ENCODE data around the gene SCT.

Gene SCT

DNA sequence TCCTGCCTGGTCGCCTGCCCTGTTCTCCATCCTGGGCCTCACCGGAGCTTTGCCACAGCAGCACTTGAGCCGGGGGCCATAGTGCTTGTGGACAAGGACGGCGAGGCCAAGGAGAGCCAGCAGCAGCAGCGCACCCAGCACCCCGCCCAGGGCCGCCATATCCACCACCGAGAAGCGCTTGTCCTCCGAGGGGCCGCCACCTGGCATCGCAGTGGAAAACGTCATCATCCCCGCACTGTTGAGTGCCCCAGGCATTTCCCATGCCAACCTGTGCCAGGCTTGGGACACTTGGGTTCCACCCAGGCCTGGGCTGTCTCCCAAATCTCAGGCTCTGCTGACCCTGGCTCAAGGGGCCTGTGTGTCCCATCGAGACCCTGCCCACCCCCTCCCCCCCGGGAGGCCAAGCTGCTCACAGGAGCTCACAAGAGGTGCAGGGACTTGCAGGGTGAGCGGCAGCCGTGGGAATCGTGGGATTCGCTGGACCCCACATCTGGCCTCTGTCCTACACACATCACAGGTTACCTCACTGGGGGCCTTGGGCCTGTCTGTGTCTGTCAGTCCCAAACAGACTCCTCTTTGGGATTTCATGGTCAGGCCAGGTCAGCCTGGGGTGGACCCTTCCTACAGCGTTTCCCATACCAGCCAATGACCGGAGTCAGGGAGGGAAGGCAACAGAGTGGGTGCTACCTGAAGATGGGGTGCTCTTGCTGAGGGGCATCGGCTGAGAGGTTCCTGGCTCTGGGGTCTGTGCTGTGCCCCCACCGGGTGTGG lies 8.9 kb downstream of the SCT start:
- peaks cover 32% of the 10 kb centered on the region for H3K79me1 ChIP-seq (replicated peaks; ENCODE audit: low read length, poor library complexity, severe bottlenecking)
- no peak overlapping the region for H4K8ac ChIP-seq (ENCODE audit: low read length)
- no peak overlapping the region for H2BK12ac ChIP-seq (ENCODE audit: low read length in 2 of 2)
- no peak overlapping the region for H2BK5ac ChIP-seq (ENCODE audit: low read depth, low read length, poor library complexity, severe bottlenecking)
- H3K4me3 ChIP-seq (ENCODE audit: insufficient read depth in 1 of 2, low read depth in 1 of 2, low read length in 2 of 2), result no peak overlapping the region
- H3K23ac ChIP-seq (ENCODE audit: low read length in 2 of 2), result no peak overlapping the region
- no peak overlapping the region for H3K14ac ChIP-seq (ENCODE audit: low read length in 2 of 2)
- no peak overlapping the region for H3K27ac ChIP-seq (ENCODE audit: low read length, poor library complexity, severe bottlenecking)
- no peak overlapping the region for H3K9ac ChIP-seq (ENCODE audit: low read length)
- H2AFZ ChIP-seq (ENCODE audit: low read depth, low read length), result no peak overlapping the region
- H3K9me3 ChIP-seq (ENCODE audit: control insufficient read depth, low read length), result no peaks in the 10 kb centered on the region
- H3K18ac ChIP-seq (ENCODE audit: low read depth in 1 of 2, low read length in 2 of 2), result no peak overlapping the region
- no peak overlapping the region for H2BK120ac ChIP-seq (ENCODE audit: low read depth, low read length)
- no peak overlapping the region for H4K91ac ChIP-seq (ENCODE audit: low read length)
- H3K36me3 ChIP-seq (ENCODE audit: control insufficient read depth in 1 of 2, insufficient read depth in 2 of 2, low read depth in 1 of 2, low read length in 2 of 2), result peaks cover 11 to 76% of the 10 kb centered on the region in 2 experiments
- H2BK15ac ChIP-seq (ENCODE audit: low read depth, poor library complexity, severe bottlenecking), result no peak overlapping the region
- H2AK5ac ChIP-seq (ENCODE audit: low read length, severe bottlenecking), result no peak overlapping the region
- no peaks in the 10 kb centered on the region for H3K27me3 ChIP-seq (ENCODE audit: control insufficient read depth in 1 of 2, insufficient read depth in 1 of 2, low read length in 2 of 2)
- no peak overlapping the region for H3K4me2 ChIP-seq (ENCODE audit: low read length, poor library complexity, severe bottlenecking)
- H3K4ac ChIP-seq (ENCODE audit: low read depth in 1 of 2, low read length in 2 of 2), result no peak overlapping the region
- WGBS, result 94% methylated on average over 25 of the region's 25 CpGs
- DNase-seq, result no peak
- peaks cover 35% of the 10 kb centered on the region for H3K4me1 ChIP-seq (ENCODE audit: control insufficient read depth, insufficient read depth, low read depth, low read length)

GRCh38 chr11:617199-617911 lies 9.6 kb downstream of the SCT start:
- Histone ChIP-seq H3K27me3 (ENCODE audit: control insufficient read depth in 1 of 2, insufficient read depth in 1 of 2, low read length in 2 of 2) (no peaks in the 10 kb centered on the region), H3K4me2 (ENCODE audit: low read length, poor library complexity, severe bottlenecking) (no peak overlapping the region), H3K23ac (ENCODE audit: low read length in 2 of 2) (no peak overlapping the region), H4K91ac (ENCODE audit: low read length) (peak overlapping the region; percentile 8), H3K4me3 (ENCODE audit: insufficient read depth in 1 of 2, low read depth in 1 of 2, low read length in 2 of 2) (no peak overlapping the region), H3K18ac (ENCODE audit: low read depth in 1 of 2, low read length in 2 of 2) (no peak overlapping the region), H3K4me1 (ENCODE audit: control insufficient read depth, insufficient read depth, low read depth, low read length) (peaks cover 37% of the 10 kb centered on the region), H2BK15ac (ENCODE audit: low read depth, poor library complexity, severe bottlenecking) (no peak overlapping the region), H3K79me1 (replicated peaks; ENCODE audit: low read length, poor library complexity, severe bottlenecking) (peaks cover 34% of the 10 kb centered on the region), H2BK120ac (ENCODE audit: low read depth, low read length) (no peak overlapping the region), H3K27ac (ENCODE audit: low read length, poor library complexity, severe bottlenecking) (no peak overlapping the region), H3K4ac (ENCODE audit: low read depth in 1 of 2, low read length in 2 of 2) (no peak overlapping the region), H3K9ac (ENCODE audit: low read length) (no peak overlapping the region), H3K9me3 (ENCODE audit: control insufficient read depth, low read length) (no peaks in the 10 kb centered on the region), H2BK5ac (ENCODE audit: low read depth, low read length, poor library complexity, severe bottlenecking) (no peak overlapping the region), H3K14ac (ENCODE audit: low read length in 2 of 2) (no peak overlapping the region), H2AFZ (ENCODE audit: low read depth, low read length) (no peak overlapping the region), H4K8ac (ENCODE audit: low read length) (no peak overlapping the region), H2AK5ac (ENCODE audit: low read length, severe bottlenecking) (no peak overlapping the region), H2BK12ac (ENCODE audit: low read length in 2 of 2) (no peak overlapping the region), H3K36me3 (ENCODE audit: control insufficient read depth in 1 of 2, insufficient read depth in 2 of 2, low read depth in 1 of 2, low read length in 2 of 2) (peaks cover 19 to 83% of the 10 kb centered on the region in 2 experiments)
- DNase-seq, result no peak
- WGBS, result 95% methylated on average over 51 of the region's 57 CpGs

GRCh38 chr11:616320-617198 lies 10.4 kb downstream of the SCT start:
- H3K4me2 ChIP-seq (ENCODE audit: low read length, poor library complexity, severe bottlenecking), result peak overlapping the region; percentile 64
- H3K4me1 ChIP-seq (ENCODE audit: control insufficient read depth, insufficient read depth, low read depth, low read length), result peaks cover 40% of the 10 kb centered on the region
- H3K9ac ChIP-seq (ENCODE audit: low read length), result peak overlapping the region; percentile 97
- H2AFZ ChIP-seq (ENCODE audit: low read depth, low read length), result no peak overlapping the region
- H3K27ac ChIP-seq (ENCODE audit: low read length, poor library complexity, severe bottlenecking), result no peak overlapping the region
- no peak overlapping the region for H3K23ac ChIP-seq (ENCODE audit: low read length in 2 of 2)
- H2BK15ac ChIP-seq (ENCODE audit: low read depth, poor library complexity, severe bottlenecking), result no peak overlapping the region
- H2BK5ac ChIP-seq (ENCODE audit: low read depth, low read length, poor library complexity, severe bottlenecking), result no peak overlapping the region
- no peak overlapping the region for H3K4ac ChIP-seq (ENCODE audit: low read depth in 1 of 2, low read length in 2 of 2)
- no peaks in the 10 kb centered on the region for H3K27me3 ChIP-seq (ENCODE audit: control insufficient read depth in 1 of 2, insufficient read depth in 1 of 2, low read length in 2 of 2)
- H4K8ac ChIP-seq (ENCODE audit: low read length), result peak overlapping the region; percentile 79
- H3K36me3 ChIP-seq (ENCODE audit: control insufficient read depth in 1 of 2, insufficient read depth in 2 of 2, low read depth in 1 of 2, low read length in 2 of 2), result peaks cover 26 to 85% of the 10 kb centered on the region in 2 experiments
- H3K18ac ChIP-seq (ENCODE audit: low read depth in 1 of 2, low read length in 2 of 2), result no peak overlapping the region
- H2BK12ac ChIP-seq (ENCODE audit: low read length in 2 of 2), result peak overlapping the region; percentile 24 to 28
- WGBS, result 95% methylated on average over 34 of the region's 39 CpGs
- peaks cover 34% of the 10 kb centered on the region for H3K79me1 ChIP-seq (replicated peaks; ENCODE audit: low read length, poor library complexity, severe bottlenecking)
- peak overlapping the region; percentile 58 for H4K91ac ChIP-seq (ENCODE audit: low read length)
- H2AK5ac ChIP-seq (ENCODE audit: low read length, severe bottlenecking), result peak overlapping the region; percentile 42
- H3K9me3 ChIP-seq (ENCODE audit: control insufficient read depth, low read length), result no peaks in the 10 kb centered on the region
- no peak overlapping the region for H3K14ac ChIP-seq (ENCODE audit: low read length in 2 of 2)
- no peak overlapping the region for H2BK120ac ChIP-seq (ENCODE audit: low read depth, low read length)
- peak overlapping the region in 1 of 2 experiments; percentile 98 for H3K4me3 ChIP-seq (ENCODE audit: insufficient read depth in 1 of 2, low read depth in 1 of 2, low read length in 2 of 2)
- no peak for DNase-seq
